ENCODE results near the gene ICAM2.

DNA sequence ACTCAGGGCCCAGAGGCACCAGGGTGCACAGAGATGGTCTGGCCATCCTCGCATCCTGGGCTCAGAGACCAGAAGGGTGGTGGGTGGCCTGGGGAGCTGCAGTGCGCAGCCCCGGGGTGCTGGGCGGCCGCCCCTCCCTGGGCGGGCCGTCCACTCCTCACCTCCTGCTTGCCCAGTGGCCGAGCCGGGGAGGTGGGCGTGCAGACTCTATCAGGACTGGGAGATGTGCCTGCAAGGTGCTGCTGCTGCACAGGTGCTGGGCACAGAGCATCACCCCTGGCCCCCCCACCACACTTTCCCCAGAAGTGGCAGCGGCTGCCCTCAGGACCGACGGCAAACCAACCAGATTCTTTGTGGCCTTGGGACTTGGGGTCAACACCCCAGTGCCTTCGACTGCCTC lies 47.6 kb downstream of the ICAM2 start, which contains the start of gene SCN4A:
- TF ChIP-seq, protein P1, sequence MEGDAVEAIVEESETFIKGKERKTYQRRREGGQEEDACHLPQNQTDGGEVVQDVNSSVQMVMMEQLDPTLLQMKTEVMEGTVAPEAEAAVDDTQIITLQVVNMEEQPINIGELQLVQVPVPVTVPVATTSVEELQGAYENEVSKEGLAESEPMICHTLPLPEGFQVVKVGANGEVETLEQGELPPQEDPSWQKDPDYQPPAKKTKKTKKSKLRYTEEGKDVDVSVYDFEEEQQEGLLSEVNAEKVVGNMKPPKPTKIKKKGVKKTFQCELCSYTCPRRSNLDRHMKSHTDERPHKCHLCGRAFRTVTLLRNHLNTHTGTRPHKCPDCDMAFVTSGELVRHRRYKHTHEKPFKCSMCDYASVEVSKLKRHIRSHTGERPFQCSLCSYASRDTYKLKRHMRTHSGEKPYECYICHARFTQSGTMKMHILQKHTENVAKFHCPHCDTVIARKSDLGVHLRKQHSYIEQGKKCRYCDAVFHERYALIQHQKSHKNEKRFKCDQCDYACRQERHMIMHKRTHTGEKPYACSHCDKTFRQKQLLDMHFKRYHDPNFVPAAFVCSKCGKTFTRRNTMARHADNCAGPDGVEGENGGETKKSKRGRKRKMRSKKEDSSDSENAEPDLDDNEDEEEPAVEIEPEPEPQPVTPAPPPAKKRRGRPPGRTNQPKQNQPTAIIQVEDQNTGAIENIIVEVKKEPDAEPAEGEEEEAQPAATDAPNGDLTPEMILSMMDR (IDR thresholded peaks at IDR 0.05), result no peak
- no peak for TF ChIP-seq EZH2 (IDR thresholded peaks at IDR 0.05)
